Stimulated activated CD4-positive, alpha-beta T cell treated with anti-CD3 and anti-CD28 coated beads, Interleukin-4, amount 100 ng/mL, for 24 hours (primary cell): ENCODE data around the gene GALNT16.
"Not testable (repeated sequence)": the region's sequence is repeated elsewhere in the genome, so short reads cannot be mapped to it uniquely, and the experiment has no call there.

Source experiments
- DNase-seq: peaks from one replicate; pipeline ENCODE4 v3.0.0-alpha.2; 2020

GALNT16 gene

DNA sequence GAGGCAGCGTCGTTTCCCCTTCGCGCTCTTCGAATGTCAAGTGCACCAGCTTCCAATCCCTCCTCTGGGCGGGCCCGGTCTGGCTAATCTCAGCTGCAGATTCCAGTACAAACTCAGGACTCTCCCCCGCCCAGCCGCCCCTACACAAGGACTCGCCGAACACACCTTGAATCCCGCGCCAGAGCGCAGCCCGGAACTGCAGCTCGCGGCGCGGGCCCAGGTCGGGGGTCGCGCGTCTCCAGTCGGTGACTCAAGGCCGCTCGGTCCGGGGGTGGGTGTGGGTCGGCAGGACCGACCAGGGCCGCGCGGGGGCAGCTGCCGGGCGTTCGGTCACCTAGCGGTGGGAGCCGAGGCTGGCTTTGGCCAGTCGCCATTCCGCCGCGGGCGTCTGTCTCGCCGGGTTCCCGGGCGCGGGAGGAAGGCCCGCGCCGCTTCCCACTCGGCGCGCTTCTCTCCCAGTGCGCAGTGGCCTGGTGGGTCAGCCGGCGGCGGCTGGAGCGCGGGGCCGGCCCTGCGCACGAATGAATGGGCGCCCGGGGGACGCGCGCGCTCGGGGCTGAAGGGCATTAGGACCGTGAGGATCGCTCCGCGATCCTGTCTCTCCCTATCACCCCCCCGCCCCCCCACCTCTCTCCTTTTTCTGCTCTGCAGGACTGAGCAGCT is at the start of gene GALNT16:
Gene GALNT16 (plus strand): TSS at position 632 of the 663 bp plus-strand sequence. CDS start 133 bp downstream, outside the sequence.
- no peak for DNase-seq

DNA sequence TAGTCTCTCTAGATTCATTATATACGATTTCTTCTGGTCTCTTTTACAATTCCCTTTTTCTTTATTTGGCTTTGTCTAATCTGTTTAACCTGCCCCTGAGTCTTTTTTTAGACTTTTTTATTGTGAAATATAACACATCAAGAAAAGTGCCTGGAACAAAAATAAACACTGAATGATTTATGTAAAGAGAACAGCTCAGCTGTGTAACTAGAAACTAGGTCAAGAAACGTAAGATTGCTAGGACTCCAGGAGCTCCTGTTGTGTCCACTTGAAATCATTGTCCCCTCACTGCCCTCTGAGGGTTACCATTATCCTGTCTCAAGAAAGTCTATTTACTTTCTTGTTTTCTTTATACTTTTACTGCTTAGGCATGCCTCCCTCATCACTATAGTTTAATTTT is 45.6 kb upstream of the GALNT16 start:
- DNase-seq: no peak

DNA sequence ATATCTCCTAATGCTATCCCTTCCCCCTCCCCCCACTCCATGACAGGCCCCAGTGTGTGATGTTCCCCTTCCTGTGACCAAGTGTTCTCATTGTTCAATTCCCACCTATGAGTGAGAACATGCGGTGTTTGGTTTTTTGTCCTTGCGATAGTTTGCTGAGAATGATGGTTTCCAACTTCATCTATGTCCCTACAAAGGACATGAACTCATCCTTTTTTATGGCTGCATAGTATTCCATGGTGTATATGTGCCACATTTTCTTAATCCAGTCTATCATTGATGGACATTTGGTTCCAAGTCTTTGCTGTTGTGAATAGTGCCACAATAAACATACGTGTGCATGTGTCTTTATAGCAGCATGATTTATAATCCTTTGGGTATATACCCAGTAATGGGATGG is 42.3 kb upstream of the GALNT16 start:
- DNase-seq: not testable (repeated sequence)

GRCh38 chr14:69224946-69225345 is 35.0 kb upstream of the GALNT16 start:
- DNase-seq: no peak

DNA sequence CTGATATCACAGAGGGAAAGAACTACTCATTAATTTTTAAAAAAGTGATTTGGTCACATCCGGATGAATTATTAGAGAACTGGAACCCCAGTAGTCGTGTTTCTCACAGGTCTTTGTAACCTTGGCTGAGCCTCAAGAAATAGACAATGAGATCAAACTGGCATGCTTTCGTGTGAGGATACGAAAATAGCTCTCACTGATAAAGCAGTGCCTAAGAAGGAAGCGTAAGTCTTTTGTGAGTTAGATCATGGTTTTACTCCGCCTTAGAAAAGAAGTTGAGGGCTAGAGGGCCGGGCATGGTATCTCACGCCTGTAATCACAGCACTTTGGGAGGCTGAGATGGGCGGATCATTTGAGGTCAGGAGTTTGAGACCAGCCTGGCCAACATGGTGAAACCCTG is 33.8 kb upstream of the GALNT16 start:
- no peak for DNase-seq

GRCh38 chr14:69226736-69227135 is 33.2 kb upstream of the GALNT16 start:
- no peak for DNase-seq

DNA sequence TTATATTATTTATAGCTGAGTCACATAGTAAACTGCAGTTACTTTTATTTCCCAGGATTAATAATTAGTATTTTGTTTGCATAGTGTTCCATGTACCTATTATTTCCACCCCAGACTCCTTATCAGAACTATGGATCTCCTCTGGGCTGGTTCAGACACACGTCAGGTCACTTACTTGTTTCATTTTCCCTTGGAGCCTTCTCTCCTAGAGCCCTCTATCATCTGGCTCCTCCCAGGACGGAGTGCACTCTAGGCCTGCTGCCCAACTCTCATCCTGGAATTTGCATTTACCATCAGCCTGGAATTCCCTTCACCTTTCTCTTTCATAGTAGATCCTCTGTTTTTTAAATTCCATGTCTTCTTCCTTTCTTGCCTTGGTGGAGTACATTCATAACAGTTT is 28.5 kb upstream of the GALNT16 start:
- no peak for DNase-seq

GRCh38 chr14:69232388-69232787 is 27.6 kb upstream of the GALNT16 start:
- DNase-seq: no peak

DNA sequence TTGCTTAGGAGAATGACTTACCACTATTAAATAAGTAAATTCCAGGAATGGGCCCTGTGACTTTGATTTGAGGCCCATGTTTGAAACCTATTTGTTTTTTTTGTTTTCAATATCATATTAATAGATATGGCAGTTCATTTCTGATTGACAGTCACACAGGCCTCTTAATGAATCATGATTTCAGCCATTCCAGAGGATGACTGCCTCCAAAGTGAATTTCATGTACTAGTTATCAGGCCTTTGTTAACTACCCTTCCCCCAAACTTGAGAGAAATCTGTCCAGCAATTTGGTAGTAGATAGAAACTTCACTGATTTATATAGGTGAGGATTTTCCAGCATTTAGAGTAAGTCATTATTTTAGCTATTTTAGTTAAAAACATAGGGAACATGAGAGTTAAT is 25.9 kb upstream of the GALNT16 start:
- no peak for DNase-seq

GRCh38 chr14:69235708-69236107 is 24.2 kb upstream of the GALNT16 start:
- DNase-seq: no peak

DNA sequence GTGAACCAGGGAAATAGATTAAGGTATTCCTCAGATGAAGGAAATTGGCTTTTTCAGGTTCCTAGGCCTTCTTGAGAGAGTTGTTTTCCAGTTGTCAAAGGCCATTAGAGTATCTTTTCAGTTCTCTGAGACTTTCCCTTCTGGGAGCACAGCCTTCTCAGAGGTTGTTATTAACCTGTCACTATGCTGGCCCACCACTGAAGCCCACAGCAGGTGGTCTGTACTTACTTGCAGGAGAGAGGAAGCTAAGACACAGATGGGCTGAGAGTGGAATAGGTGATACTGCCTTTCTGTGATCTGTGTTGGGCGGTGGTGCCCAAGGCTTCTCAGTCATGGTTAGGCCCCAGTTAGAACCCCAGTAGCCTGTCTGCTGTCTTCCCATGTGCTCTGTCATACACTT is 22.8 kb upstream of the GALNT16 start:
- DNase-seq: no peak

DNA sequence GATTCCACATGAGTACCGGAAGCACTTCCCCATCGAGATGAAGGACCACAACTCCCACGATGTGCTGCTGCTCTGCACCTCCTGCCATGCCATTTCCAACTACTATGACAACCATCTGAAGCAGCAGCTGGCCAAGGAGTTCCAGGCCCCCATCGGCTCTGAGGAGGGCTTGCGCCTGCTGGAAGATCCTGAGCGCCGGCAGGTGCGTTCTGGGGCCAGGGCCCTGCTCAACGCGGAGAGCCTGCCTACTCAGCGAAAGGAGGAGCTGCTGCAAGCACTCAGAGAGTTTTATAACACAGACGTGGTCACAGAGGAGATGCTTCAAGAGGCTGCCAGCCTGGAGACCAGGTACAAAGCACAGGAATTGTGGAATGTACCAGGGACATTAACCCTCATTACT is 22.4 kb upstream of the GALNT16 start:
- no peak for DNase-seq

DNA sequence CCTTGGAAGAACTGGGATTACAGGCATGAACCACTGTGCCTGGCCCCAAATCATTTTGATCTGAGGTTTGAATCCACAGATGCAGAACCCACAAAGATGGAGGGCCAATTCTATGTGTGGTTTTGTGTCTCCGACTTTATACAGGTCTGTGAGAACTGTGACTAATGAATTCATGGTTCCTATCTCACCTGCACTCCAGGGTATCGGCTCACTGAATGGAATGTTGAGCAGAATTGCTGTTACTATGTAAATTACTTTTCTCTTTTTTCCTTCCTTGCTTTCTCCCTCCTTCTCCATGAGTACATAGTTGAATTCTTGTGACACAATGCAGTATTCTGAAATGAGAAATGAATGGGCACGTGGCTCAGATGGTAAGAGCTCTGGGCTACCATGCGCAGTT is 21.1 kb upstream of the GALNT16 start:
- DNase-seq: no peak

- DNase-seq: no peak
These were observed 19.3 kb upstream of the GALNT16 start for GRCh38 chr14:69240527-69241173.

GRCh38 chr14:69241577-69241976 is 18.4 kb upstream of the GALNT16 start:
- DNase-seq: no peak

- peak; percentile 63 for DNase-seq
These were observed 17.4 kb upstream of the GALNT16 start for GRCh38 chr14:69242311-69243224.

- no peak for DNase-seq
These were observed 15.0 kb upstream of the GALNT16 start for GRCh38 chr14:69244946-69245345.

- DNase-seq: no peak
These were observed 13.6 kb upstream of the GALNT16 start for GRCh38 chr14:69246331-69246730.

- DNase-seq: no peak
These were observed 12.1 kb upstream of the GALNT16 start for GRCh38 chr14:69247676-69248440.

DNA sequence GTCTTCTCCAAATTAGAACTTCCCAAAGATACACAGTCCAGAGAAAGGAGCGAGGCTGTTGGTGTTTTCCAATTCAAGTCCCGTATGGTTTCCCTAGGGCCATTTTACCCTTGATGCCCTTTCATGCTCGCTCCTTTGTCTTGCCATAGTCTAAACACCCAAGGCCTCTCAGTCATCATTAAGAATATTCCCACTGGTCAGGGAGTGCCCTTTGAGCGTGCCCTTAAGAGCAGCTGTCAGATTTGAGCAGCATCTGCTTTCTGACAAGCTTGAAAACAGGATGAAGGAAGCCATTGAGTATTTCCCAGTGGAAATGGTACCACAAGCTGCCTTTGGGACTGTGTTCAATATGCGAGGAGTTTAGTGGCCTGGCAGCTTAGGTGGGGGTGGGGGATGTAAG is 10.4 kb upstream of the GALNT16 start:
- DNase-seq: no peak

- DNase-seq: no peak
These were observed 7.1 kb upstream of the GALNT16 start for GRCh38 chr14:69252851-69253250.

DNA sequence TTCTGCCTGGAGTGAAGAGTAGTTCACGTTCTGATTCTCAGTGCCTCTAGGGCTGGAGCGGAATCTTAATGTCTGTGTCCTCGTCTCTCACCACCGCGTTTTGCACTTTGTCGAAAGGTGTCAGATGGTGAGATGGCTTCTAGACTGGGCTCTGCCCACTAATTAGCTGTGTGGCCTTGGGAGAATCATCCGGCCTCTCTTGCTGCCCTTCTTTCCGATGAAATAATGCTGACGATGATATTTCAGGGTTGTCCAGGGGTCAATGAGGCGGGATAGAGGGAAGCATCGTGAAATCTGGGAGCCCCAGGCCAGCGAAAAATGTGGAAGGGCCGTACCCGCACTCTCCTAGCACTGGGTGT is 811 bp upstream of the GALNT16 start:
- DNase-seq: no peak
